Activated gamma-delta T cell treated with anti-CD3 and anti-CD28 coated beads, Interleukin-2, amount 50 U/mL, for 16 hours (primary cell): ENCODE measurements around the gene SNX15.

Experiments used
- DNase-seq: peaks from one replicate; pipeline ENCODE4 v3.0.0-alpha.2; 2020; ENCODE audit warnings: low read depth

SNX15 gene

GRCh38 chr11:65058012-65058411, 30.8 kb downstream of the SNX15 start:
- no peak for DNase-seq

- DNase-seq, result no peak
Observed at GRCh38 chr11:65058419-65059054, 31.3 kb downstream of the SNX15 start, which contains the start of gene NAALADL1. Gene NAALADL1 (minus strand): TSS chr11:65058553. CDS start chr11:65058521, 32 bp downstream.

GRCh38 chr11:65059523-65059922, 32.3 kb downstream of the SNX15 start:
- no peak for DNase-seq

GRCh38 chr11:65059959-65060824, 33.0 kb downstream of the SNX15 start:
- DNase-seq, result no peak

GRCh38 chr11:65060913-65061408, 33.7 kb downstream of the SNX15 start:
- no peak for DNase-seq

GRCh38 chr11:65063532-65063931, 36.3 kb downstream of the SNX15 start:
- no peak for DNase-seq

- DNase-seq, result no peak
Observed at GRCh38 chr11:65064847-65065240, 37.6 kb downstream of the SNX15 start.

GRCh38 chr11:65065851-65066250, 38.6 kb downstream of the SNX15 start:
- DNase-seq, result no peak

GRCh38 chr11:65066315-65066714, 39.1 kb downstream of the SNX15 start:
- no peak for DNase-seq

GRCh38 chr11:65066805-65067291, 39.6 kb downstream of the SNX15 start:
- DNase-seq, result no peak

GRCh38 chr11:65067446-65067845, 40.2 kb downstream of the SNX15 start:
- no peak for DNase-seq

GRCh38 chr11:65069217-65069616, 42.0 kb downstream of the SNX15 start:
- no peak for DNase-seq

- DNase-seq, result no peak
Observed at GRCh38 chr11:65071907-65072630, 44.8 kb downstream of the SNX15 start.

- no peak for DNase-seq
Observed at GRCh38 chr11:65072631-65072966, 45.4 kb downstream of the SNX15 start.

GRCh38 chr11:65077451-65077850, 50.2 kb downstream of the SNX15 start:
- DNase-seq, result no peak

- DNase-seq, result peak; percentile 58
Observed at GRCh38 chr11:65078151-65078550, 50.9 kb downstream of the SNX15 start.

GRCh38 chr11:65078786-65079342, 51.6 kb downstream of the SNX15 start:
- DNase-seq, result no peak

- no peak for DNase-seq
Observed at GRCh38 chr11:65083134-65083833, 56.0 kb downstream of the SNX15 start.

- DNase-seq, result peak; percentile 96
Observed at GRCh38 chr11:65083834-65084597, 56.8 kb downstream of the SNX15 start, which contains the start of the genes CDCA5 and ZFPL1. Gene CDCA5 (minus strand): TSS chr11:65084040. CDS start chr11:65083978, 62 bp downstream. Gene ZFPL1 (plus strand): TSS chr11:65084222. CDS start chr11:65084699, 477 bp downstream.

- no peak for DNase-seq
Observed at GRCh38 chr11:65084598-65085375, 57.5 kb downstream of the SNX15 start.
